GM12874 (cell line): ENCODE measurements around the gene ZNF81.

ENCODE experiments used
- TF ChIP-seq, protein P1 (sequence below): IDR thresholded peaks from 2 replicates; pipeline ENCODE4 v1.5.1; 2011; ENCODE audit warnings: low read depth, mild to moderate bottlenecking, control low read depth, low read length, moderate library complexity; ENCODE audit not compliant: insufficient read depth

ZNF81 gene

DNA sequence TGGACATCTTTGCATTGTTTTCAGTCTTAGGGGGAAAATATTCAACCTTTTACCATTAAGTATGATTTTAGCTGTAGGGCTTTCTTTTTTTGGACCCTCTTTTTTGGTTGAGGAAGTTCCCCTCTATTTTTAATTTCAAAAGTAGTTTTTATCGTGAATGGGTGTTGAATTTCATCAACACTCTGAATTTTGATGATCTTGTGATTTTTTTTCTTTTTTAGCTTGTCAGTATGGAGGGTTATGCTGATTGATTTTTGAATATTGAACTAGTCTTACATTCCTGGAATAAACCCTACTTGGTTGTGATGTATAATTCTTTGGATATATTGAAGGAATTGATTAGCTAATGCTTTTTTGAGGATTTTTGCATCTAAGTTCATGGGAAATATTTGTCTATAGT lies 1.7 kb downstream of the ZNF81 start:
- TF ChIP-seq, protein P1, sequence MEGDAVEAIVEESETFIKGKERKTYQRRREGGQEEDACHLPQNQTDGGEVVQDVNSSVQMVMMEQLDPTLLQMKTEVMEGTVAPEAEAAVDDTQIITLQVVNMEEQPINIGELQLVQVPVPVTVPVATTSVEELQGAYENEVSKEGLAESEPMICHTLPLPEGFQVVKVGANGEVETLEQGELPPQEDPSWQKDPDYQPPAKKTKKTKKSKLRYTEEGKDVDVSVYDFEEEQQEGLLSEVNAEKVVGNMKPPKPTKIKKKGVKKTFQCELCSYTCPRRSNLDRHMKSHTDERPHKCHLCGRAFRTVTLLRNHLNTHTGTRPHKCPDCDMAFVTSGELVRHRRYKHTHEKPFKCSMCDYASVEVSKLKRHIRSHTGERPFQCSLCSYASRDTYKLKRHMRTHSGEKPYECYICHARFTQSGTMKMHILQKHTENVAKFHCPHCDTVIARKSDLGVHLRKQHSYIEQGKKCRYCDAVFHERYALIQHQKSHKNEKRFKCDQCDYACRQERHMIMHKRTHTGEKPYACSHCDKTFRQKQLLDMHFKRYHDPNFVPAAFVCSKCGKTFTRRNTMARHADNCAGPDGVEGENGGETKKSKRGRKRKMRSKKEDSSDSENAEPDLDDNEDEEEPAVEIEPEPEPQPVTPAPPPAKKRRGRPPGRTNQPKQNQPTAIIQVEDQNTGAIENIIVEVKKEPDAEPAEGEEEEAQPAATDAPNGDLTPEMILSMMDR = no peak

DNA sequence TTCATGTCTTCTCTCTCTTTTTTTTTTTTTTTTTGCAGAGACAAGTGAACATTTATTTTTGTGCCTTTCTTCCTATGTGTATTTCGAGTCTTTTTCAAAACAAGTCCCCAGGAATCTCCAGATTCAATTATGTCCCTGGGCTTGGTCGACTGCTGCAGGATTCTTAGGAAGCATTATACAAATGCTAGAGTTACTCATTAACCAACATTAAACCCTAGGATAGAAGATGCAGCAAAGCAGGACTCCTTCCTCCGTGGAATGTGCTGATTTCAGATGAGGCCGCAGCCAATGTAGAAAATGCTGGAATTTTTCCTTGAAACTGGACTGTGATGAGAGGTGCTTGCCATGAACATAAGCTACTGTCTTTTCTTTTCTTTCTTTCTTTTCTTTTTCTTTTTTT lies 3.4 kb downstream of the ZNF81 start:
- TF ChIP-seq, protein P1 = no peak

DNA sequence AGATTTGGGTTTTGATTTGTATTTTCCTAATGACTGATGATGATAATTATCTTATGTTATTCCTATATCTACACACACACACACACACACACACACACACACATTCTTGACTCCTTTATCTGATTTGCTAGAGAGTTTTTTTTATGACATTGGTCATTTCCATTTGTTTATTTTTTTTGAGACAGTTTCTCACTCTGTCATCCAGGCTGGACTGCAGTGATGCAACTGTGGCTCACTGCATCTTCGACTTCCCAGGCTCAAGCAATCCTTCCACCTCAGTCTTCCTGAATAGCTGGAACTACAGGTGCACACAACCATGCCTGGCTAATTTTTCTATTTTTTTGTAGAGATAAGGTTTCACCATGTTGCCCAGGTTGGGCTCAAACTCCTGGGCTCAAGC lies 6.7 kb downstream of the ZNF81 start:
- TF ChIP-seq, protein P1 = no peak

DNA sequence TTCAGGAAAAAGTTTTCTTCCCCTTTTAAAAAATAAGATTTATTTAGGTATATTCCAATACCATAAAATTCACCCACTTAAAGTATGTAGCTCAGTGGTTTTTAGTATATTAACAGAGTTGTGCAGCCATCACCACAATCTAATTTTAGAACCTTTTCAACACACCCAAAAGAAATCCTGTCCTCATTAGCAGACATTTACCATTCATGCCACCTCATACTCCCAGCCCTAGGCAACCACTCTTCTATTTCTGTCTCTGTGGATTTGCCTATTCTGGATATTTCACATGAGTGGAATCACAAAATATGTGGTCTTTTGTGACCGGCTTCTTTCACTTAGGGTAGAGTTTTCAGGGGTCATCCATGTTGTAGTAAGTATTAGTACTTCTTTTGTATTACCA lies 7.4 kb downstream of the ZNF81 start:
- TF ChIP-seq, protein P1 = no peak

DNA sequence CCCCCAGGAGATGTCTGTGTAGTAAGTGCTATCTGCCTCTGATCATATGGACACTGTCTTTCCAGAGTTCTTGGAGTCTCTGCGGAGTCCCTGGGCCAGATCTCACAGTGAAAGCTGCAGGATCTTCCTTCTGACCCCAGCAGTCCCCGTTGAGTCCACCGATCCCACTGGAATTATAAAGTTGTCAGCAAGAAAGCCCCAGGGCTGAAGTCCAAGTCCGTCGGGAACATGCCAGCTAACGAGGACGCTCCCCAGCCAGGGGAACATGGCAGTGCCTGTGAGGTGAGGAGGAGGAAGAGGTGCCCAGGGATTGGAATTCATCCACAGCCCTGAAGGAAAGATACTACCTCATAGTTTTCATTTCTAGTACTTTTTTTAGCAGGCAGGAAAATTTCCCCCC lies 9.3 kb downstream of the ZNF81 start:
- TF ChIP-seq, protein P1 = no peak

DNA sequence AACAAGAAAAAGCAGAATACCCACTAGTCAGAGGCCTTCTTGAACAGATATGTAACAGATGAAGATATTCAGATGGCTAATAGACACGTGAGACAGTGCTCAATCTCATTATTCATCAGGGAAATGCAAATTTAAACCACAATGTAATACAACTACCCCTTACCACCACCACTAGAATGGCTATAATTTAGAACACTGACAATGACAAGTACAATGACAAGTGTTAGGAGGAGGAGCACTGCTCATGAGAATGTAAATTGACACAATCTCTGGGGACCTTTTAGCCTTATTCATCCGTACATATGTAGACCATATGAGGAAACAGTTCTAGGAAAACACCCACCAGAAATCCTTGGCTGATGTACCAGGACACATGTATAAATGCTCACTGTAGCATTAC lies 13.1 kb downstream of the ZNF81 start:
- TF ChIP-seq, protein P1 = no peak

DNA sequence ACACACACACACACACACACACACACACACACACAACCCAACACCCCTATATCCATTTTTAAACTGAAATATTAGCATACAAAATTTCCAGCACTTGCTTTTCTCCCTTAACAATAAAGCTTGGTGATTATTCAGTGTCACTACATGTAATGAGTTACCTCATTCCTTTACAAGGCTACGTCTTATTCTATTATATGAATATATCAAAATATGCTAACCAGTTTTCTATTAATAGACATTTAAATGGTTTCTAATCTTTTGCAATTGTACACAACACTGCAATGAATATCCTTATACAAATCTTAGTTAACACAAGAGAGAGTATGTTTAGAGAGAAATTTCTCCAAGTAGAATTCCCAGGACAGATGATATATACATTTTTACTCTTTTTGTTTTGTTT lies 14.2 kb downstream of the ZNF81 start:
- TF ChIP-seq, protein P1 = no peak

DNA sequence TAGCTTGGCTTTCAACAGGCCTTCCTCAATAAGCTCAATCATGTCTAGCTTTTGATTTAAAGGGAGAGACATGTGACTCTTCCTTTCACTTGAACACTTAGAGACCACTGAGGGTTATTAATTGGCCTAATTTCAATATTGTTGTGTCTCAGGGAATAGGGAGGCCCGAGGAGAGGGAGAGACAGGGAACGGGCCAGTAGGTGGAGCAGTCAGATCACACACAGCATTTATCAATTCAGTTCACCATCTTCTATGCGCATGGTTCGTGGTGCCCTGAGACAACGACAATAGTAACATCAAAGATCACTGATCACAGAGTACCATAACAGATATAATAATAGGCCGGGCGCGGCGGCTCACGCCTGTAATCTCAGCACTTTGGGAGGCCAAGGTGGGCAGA lies 17.8 kb downstream of the ZNF81 start:
- TF ChIP-seq, protein P1 = no peak
